Activated CD8-positive, alpha-beta memory T cell treated with anti-CD3 and anti-CD28 coated beads, Interleukin-2, amount 50 U/mL, for 1 hour (primary cell): Measurements from ENCODE around the gene CDKN2B.
"Not testable (repeated sequence)": the region's sequence is repeated elsewhere in the genome, so short reads cannot be mapped to it uniquely, and the experiment has no call there.

ENCODE experiments used
- DNase-seq: peaks from one replicate; pipeline ENCODE4 v3.0.0-alpha.2; 2020; ENCODE audit errors: extremely low read depth

The CDKN2B gene

GRCh38 chr9:22008717-22009505 lies at the start of gene CDKN2B:
Gene CDKN2B, minus strand, starts transcription at chr9:22009305. Its CDS starts 352 bp downstream, at chr9:22008953.
- no peak for DNase-seq

GRCh38 chr9:22057972-22058371 lies 48.9 kb upstream of the CDKN2B start:
- not testable (repeated sequence) for DNase-seq

DNA sequence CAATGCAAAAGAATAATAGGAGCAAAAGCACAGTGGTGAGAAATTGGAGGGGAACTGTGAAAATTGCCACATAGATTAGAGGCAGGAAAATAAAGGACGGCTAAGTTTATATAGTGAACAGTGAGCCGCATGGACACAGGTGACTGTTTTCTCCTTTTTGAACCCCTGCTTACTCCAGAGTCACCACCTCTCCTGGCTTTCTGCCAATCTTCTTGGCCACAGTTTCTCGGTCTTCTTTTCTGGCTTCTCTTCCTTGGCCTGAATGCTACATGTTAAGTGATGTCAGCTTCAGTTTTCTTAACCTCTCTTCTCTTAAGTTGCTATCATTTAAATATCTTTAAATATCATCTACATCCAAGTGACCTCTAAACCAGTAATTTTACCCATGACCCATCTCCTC lies 47.3 kb upstream of the CDKN2B start:
- no peak for DNase-seq

- no peak for DNase-seq
Observed at GRCh38 chr9:22055090-22055489, 46.0 kb upstream of the CDKN2B start.

- no peak for DNase-seq
Observed at GRCh38 chr9:22054529-22054928, 45.4 kb upstream of the CDKN2B start.

DNA sequence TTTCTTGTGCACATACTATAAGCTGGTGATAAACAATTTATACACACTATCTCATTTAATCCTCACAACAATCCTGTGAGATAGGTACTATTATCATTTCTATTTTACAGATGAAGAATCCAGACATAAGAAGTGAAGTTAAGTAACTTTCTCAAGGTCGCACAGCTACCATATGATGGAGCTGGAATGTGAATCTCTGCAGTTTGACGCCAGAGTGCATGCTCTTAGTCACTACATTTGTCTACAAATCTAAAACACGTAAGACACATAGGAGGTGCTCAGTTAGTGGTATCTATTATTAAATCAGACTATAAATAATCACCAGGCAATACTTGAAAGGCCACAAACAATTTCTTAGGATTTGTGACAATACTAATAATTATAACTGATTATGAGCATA lies 45.0 kb upstream of the CDKN2B start:
- DNase-seq, result no peak

- no peak for DNase-seq
Observed at GRCh38 chr9:22053178-22053577, 44.1 kb upstream of the CDKN2B start.

GRCh38 chr9:22052376-22052945 lies 43.4 kb upstream of the CDKN2B start:
- DNase-seq, result no peak

DNA sequence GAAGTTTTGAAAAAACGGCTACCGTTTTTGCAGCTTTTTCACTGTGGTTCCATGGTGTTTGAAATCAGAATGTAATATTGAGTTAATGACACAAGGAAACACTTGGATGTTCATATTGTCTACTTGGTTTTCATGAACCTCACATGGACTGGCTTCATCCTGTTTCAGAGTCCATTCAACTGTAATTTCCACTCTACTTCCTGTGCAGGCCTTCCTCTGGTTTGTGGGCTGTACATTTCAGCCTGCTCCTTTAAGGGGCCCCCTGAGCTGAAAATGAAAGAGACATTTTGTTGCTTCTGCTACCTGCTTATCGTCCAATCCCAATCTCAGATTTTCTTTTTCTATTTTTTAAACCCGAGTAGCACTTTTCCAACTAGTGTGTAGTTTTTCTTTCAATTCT lies 41.8 kb upstream of the CDKN2B start:
- DNase-seq, result no peak

DNA sequence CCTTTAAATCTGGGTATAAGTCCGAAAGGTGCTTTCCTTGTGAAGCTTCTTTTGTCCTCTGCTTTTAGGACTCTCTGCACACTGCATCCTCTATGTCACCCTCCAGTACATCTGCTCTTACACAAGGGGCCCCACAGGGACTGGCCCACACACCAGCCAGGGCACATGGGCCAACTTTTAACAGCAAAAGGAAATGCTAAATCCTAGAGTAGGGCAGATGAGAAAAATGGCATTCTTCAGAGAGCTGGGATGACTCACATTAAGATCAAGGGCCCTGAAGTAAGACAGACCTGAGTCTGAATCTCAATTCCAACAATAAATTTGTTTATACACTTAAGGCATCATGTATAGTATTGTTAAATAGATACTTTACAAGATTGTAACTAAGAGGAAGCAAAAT lies 40.3 kb upstream of the CDKN2B start:
- no peak for DNase-seq

GRCh38 chr9:22047596-22047995 lies 38.5 kb upstream of the CDKN2B start:
- DNase-seq, result no peak

DNA sequence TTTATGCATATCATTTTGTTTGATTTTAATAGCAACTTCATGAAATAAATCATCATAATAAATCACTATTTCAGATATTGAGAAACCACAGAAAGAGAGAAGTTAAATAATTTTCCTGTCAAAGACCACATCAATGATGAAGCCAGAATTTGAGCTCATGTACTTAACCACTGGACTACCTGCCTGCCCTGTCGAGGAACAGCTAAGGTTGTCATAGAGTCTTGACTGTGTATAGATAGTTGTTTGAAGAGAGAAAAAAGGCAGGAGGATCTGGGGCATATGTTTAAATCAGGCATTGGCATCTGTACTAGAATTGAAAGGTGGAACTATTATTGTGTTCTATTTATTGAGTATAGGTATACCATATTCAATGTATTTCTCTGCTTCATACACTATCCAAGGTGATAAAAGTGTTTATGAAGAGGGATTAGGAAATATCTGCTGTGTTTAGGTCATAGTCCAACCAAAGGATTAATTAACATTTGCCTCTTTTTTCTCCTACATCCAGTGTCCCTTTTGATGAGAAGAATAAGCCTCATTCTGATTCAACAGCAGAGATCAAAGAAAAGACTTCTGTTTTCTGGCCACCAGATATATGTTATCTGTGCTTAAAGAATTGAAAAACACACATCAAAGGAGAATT lies 37.3 kb upstream of the CDKN2B start:
- DNase-seq, result no peak

DNA sequence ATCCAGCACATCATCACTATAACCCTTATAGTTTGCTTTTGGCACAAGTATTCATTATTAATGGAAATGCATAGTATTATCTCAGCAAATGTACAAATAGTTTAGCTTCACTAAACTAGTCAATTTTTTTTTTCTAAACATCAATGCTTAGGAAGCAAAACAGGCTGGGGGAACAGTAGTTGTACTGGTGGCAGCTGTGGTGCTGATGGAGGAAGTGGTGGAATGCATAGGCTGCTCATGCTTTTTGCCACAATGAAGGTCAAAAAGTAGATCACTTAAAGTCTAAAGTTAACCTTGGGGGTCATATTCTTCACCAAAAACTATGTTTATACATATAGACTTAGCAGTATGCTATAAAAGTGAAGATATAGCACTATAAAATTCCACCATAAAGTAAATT lies 36.3 kb upstream of the CDKN2B start:
- DNase-seq, result no peak

GRCh38 chr9:22044583-22044982 lies 35.5 kb upstream of the CDKN2B start:
- no peak for DNase-seq

GRCh38 chr9:22043928-22044327 lies 34.8 kb upstream of the CDKN2B start:
- DNase-seq, result no peak

GRCh38 chr9:22041775-22042174 lies 32.7 kb upstream of the CDKN2B start:
- no peak for DNase-seq

DNA sequence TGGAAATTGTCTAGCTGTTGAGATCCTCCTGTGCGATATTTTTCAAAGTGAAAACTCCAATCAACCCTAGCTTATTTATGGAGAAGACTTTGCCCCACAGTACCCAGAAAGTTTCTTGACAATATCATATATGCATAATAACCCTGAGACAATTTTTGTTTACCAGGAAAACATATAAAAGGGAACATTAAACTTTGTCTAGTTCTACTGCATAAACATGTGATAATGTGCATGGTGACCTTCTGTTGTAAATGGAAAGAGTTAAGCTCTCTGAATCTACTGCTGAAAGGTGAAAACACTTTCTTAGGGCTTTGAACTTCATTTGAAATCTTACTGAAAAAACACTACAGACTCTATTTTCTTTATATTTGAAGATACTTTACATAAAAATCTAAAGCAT lies 32.2 kb upstream of the CDKN2B start:
- no peak for DNase-seq

DNA sequence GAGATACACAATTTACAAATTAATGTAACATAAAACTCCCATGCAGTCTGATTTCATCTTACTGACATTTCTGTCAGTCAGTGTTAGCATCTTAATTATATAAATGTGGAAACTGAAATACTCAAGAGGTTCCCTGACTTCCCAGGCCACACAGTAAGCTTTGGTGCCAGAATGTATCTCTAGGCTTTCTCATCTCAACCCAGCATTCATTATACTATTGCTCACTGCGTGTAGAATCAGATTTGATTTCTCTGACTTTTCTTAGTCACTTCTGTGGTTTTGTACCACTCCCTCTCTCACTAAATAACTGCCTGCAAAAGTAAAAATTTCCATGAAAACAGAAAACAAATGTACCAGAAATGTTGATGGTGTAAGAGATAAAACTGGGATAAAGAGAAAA lies 31.7 kb upstream of the CDKN2B start:
- DNase-seq, result no peak

GRCh38 chr9:22039258-22039657 lies 30.2 kb upstream of the CDKN2B start:
- DNase-seq, result no peak

DNA sequence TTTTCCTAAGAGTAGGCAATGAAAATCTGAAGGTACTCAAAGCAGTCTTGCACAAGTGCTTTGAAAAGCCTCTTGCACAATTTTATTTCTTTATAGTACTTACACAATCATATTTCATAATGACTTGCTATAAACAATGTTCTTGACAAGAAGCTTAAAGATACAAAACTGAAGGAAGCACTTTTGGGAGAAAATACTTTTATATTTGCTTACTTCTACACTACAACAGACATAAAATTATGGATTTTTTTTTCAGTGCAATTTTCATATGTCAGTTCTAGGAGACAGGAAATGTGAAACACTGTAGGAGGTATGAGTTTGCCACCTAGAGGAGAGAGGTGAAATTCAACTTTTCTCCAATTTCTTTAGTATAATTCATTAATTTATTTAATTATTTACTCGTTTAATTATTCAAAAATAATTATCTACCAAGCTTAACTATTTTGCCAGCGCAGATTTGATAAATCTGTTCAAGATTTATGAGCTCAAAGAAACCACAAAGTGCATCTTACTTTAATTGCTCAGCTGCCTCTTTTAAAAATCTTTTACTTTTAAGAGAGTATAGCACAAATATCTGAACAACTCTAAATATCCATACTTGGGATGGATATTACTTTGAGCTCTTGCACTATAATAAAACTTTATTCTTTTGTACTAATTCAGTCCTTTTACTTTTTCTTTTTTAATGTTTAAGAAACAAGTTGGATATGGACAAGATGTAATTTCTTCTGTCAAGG lies 29.0 kb upstream of the CDKN2B start:
- DNase-seq, result no peak

GRCh38 chr9:22036866-22037626 lies 27.9 kb upstream of the CDKN2B start:
- DNase-seq, result no peak

DNA sequence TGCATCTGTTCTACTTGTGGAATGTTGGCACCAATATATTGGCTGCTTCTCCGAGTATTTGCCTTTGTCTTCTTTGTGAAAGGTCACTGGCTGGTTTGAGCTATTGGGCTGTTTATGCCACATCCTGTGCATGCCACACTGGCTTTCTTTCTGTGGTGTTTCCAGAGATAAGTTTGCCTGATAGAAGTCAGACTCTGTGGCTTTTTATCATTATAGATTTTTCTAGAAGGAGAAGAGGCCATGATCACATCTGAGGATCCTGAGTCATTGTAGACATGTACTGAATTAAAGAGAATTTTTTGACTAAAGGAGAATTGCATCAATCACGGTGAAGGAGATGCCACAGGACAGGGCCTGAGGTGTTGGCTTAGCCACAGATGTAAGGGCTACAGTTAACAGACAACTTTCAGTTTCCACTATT lies 26.5 kb upstream of the CDKN2B start:
- DNase-seq, result no peak
